T follicular helper cell (primary cell): ENCODE results near the gene MYO3B.
"Not testable (repeated sequence)": the region's sequence is repeated elsewhere in the genome, so short reads cannot be mapped to it uniquely, and the experiment has no call there.

Experiments
- DNase-seq: peaks from one replicate; pipeline ENCODE4 v3.0.0-alpha.2; 2020; ENCODE audit warnings: low read depth

MYO3B gene

GRCh38 chr2:170208967-170209366 is 31.0 kb downstream of the MYO3B start:
- no peak for DNase-seq

GRCh38 chr2:170212625-170213280 is 34.8 kb downstream of the MYO3B start:
- DNase-seq, result no peak

- not testable (repeated sequence) for DNase-seq
These were observed 35.3 kb downstream of the MYO3B start for GRCh38 chr2:170213281-170213625.

GRCh38 chr2:170213651-170214050 is 35.7 kb downstream of the MYO3B start:
- DNase-seq, result no peak

GRCh38 chr2:170214309-170214948 is 36.5 kb downstream of the MYO3B start:
- no peak for DNase-seq

- no peak for DNase-seq
These were observed 37.1 kb downstream of the MYO3B start for GRCh38 chr2:170215021-170215420.

- no peak for DNase-seq
These were observed 38.5 kb downstream of the MYO3B start for GRCh38 chr2:170216428-170216827.

GRCh38 chr2:170216981-170217380 is 39.0 kb downstream of the MYO3B start:
- DNase-seq, result no peak

GRCh38 chr2:170217778-170218251 is 39.9 kb downstream of the MYO3B start:
- no peak for DNase-seq

GRCh38 chr2:170218456-170218855 is 40.5 kb downstream of the MYO3B start:
- DNase-seq, result no peak

- no peak for DNase-seq
These were observed 41.0 kb downstream of the MYO3B start for GRCh38 chr2:170218931-170219330.

GRCh38 chr2:170221317-170222288 is 43.7 kb downstream of the MYO3B start:
- DNase-seq, result no peak

GRCh38 chr2:170222298-170222697 is 44.4 kb downstream of the MYO3B start:
- no peak for DNase-seq

- no peak for DNase-seq
These were observed 44.9 kb downstream of the MYO3B start for GRCh38 chr2:170222842-170223241.

- no peak for DNase-seq
These were observed 46.8 kb downstream of the MYO3B start for GRCh38 chr2:170224692-170225294.

- no peak for DNase-seq
These were observed 48.3 kb downstream of the MYO3B start for GRCh38 chr2:170226216-170226615.

GRCh38 chr2:170227507-170227947 is 49.6 kb downstream of the MYO3B start:
- no peak for DNase-seq

GRCh38 chr2:170227951-170228350 is 50.0 kb downstream of the MYO3B start:
- DNase-seq, result no peak

GRCh38 chr2:170228429-170228828 is 50.5 kb downstream of the MYO3B start:
- DNase-seq, result no peak

- DNase-seq, result no peak
These were observed 51.2 kb downstream of the MYO3B start for GRCh38 chr2:170229125-170229524.

- DNase-seq, result no peak
These were observed 51.8 kb downstream of the MYO3B start for GRCh38 chr2:170229744-170230143.
